Keratinocyte (primary cell): ENCODE results near the gene ADAMTS17. TPM values are rescaled to one million over a fixed set of nuclear protein-coding genes. Genes with fewer than 3 reads are reported as not detected.

Experiments
- DNase-seq: peaks from one replicate; pipeline ENCODE4 v3.0.0-alpha.2; 2011; ENCODE audit warnings: low read depth, missing footprints, low spot score
- FAIRE-seq: peaks from 2 replicates; lab custom pipeline; 2011; peaks lifted over from hg19 to GRCh38; lab: Jason Lieb, UNC
- H2AFZ ChIP-seq: 2 replicates; pipeline ENCODE4 v1.6.0; 2012; ENCODE audit warnings: low read length, control low read depth, inconsistent platforms; ENCODE audit not compliant: control insufficient read depth
- H3K27ac ChIP-seq: 2 replicates; pipeline ENCODE4 v1.5.1; 2011; ENCODE audit warnings: low read length; ENCODE audit not compliant: control insufficient read depth, insufficient read depth
- H3K27me3 ChIP-seq: 3 replicates; pipeline ENCODE4 v1.6.0; 2011; ENCODE audit warnings: low read length; ENCODE audit not compliant: control insufficient read depth, insufficient read depth; ENCODE audit errors: extremely low read depth
- H3K36me3 ChIP-seq, 2 experiments: 2 replicates in 1 of 2; 3 replicates in 1 of 2; pipeline ENCODE4 v1.5.1; 2011; ENCODE audit warnings: low read length in 2 of 2, mild to moderate bottlenecking in 1 of 2; ENCODE audit not compliant: control insufficient read depth in 2 of 2, insufficient read depth in 2 of 2; ENCODE audit errors: extremely low read depth in 1 of 2
- H3K4me1 ChIP-seq: 3 replicates; pipeline ENCODE4 v1.5.1; 2011; ENCODE audit warnings: low read length; ENCODE audit not compliant: control insufficient read depth, insufficient read depth; ENCODE audit errors: extremely low read depth
- H3K4me2 ChIP-seq: 3 replicates; pipeline ENCODE4 v1.6.0; 2011; ENCODE audit warnings: low read depth, low read length; ENCODE audit not compliant: control insufficient read depth, insufficient read depth; ENCODE audit errors: extremely low read depth
- H3K4me3 ChIP-seq, 3 experiments: fragments of 200-600 bp in 1 of 3; sonication (generic) in 1 of 3; 2 replicates in 2 of 3; 3 replicates in 1 of 3; pipeline ENCODE4 v1.5.1; 2011 to 2016; ENCODE audit warnings: low read length in 3 of 3, mild to moderate bottlenecking in 3 of 3, control low read depth in 2 of 3, inconsistent platforms in 1 of 3, low read depth in 1 of 3, mixed read lengths in 1 of 3, mixed run types in 1 of 3, moderate library complexity in 1 of 3; ENCODE audit not compliant: control insufficient read depth in 2 of 3, insufficient read depth in 2 of 3; ENCODE audit errors: extremely low read depth in 1 of 3
- H3K79me2 ChIP-seq: 2 replicates; pipeline ENCODE4 v1.6.0; 2012; ENCODE audit warnings: low read length; ENCODE audit not compliant: control insufficient read depth, insufficient read depth
- H3K9ac ChIP-seq: 3 replicates; pipeline ENCODE4 v1.6.0; 2011; ENCODE audit warnings: low read length; ENCODE audit not compliant: control insufficient read depth, insufficient read depth; ENCODE audit errors: extremely low read depth
- H3K9me1 ChIP-seq: 3 replicates; pipeline ENCODE4 v1.6.0; 2011; ENCODE audit warnings: low read length; ENCODE audit not compliant: control insufficient read depth, insufficient read depth; ENCODE audit errors: extremely low read depth
- H3K9me3 ChIP-seq: 2 replicates; pipeline ENCODE4 v1.5.1; 2012; ENCODE audit warnings: low read depth, low read length; ENCODE audit not compliant: control insufficient read depth
- H4K20me1 ChIP-seq: 3 replicates; pipeline ENCODE4 v1.6.0; 2011; ENCODE audit warnings: low read length; ENCODE audit not compliant: control insufficient read depth, insufficient read depth; ENCODE audit errors: extremely low read depth
- CTCF ChIP-seq, 3 experiments: IDR thresholded peaks in 1 of 3; conservative IDR thresholded peaks in 1 of 3; optimal IDR thresholded peaks in 1 of 3; 2 replicates in 2 of 3; 3 replicates in 1 of 3; pipeline versions ENCODE3 to v1.5.1; 2011; ENCODE audit warnings: low read length in 3 of 3, mild to moderate bottlenecking in 3 of 3, moderate library complexity in 2 of 3, control low read depth in 1 of 3, inconsistent platforms in 1 of 3; ENCODE audit not compliant: insufficient read depth in 2 of 3; ENCODE audit errors: extremely low read depth in 1 of 3
- EZH2 ChIP-seq: IDR thresholded peaks from one replicate; pipeline ENCODE4 v1.6.1; 2012; ENCODE audit warnings: inconsistent platforms, mild to moderate bottlenecking, low read length, moderate library complexity
- dilution Hi-C: fragments of 300-500 bp; cut with MboI; formaldehyde crosslinking; loops from one replicate; pipeline ENCODE4 v1.7.0; 2020; ENCODE audit warnings: low sequenced_read_pairs; ENCODE audit not compliant: extremely low pct_ligation_motif_present
- polyA plus RNA-seq, 5 experiments: library from polyadenylated mRNA; depleted of rRNA in 3 of 5; stranded (reverse) in 3 of 5; stranded (forward) in 1 of 5; unstranded in 1 of 5; fragments of >200 nt; gene quantifications; 1 replicate in 1 of 5; 2 replicates in 3 of 5; 3 replicates in 1 of 5; pipeline versions ENCODE4 v1.2.1 to v1.2.3, GENCODE V29; 2011 to 2012; ENCODE audit warnings: missing spikeins in 2 of 5, low read depth in 1 of 5, low replicate concordance in 1 of 5

The ADAMTS17 gene
- polyA plus RNA-seq, 1 donor (not counting 4 experiments of a cell fraction or from before 2014, with no cell fraction given), result 0.18 TPM

GRCh38 chr15:99997112-99997651 lies 344.6 kb downstream of the ADAMTS17 start:
- Histone ChIP-seq H3K27me3 (peaks cover 9% of the 10 kb centered on the region), H3K4me2 (no peak overlapping the region), H3K4me1 (peaks cover 13% of the 10 kb centered on the region), H3K36me3 (no peaks in the 10 kb centered on the region), H3K27ac (no peak overlapping the region), H3K9me1 (no peaks in the 10 kb centered on the region), H2AFZ (no peak overlapping the region), H3K9ac (no peak overlapping the region), H3K4me3 (no peak overlapping the region), H3K79me2 (no peaks in the 10 kb centered on the region), H3K9me3 (no peaks in the 10 kb centered on the region), H4K20me1 (no peaks in the 10 kb centered on the region)
- dilution Hi-C loops, result no loop called here
- FAIRE-seq (no peak), DNase-seq (no peak)
- no peak for TF ChIP-seq CTCF (optimal IDR thresholded peaks at IDR 0.05 in 1 of 3, IDR thresholded peaks at IDR 0.05 in 1 of 3, conservative IDR thresholded peaks at IDR 0.05 in 1 of 3; ENCODE audit: extremely low read depth in 1 of 3, insufficient read depth in 2 of 3, low read length in 3 of 3)
- no peak for TF ChIP-seq EZH2

GRCh38 chr15:99996660-99997059 lies 345.1 kb downstream of the ADAMTS17 start:
- Histone ChIP-seq H3K27me3 (peaks cover 9% of the 10 kb centered on the region), H4K20me1 (no peaks in the 10 kb centered on the region), H3K4me1 (peaks cover 13% of the 10 kb centered on the region), H3K36me3 (no peaks in the 10 kb centered on the region), H3K4me2 (no peak overlapping the region), H3K27ac (no peak overlapping the region), H3K9me1 (no peaks in the 10 kb centered on the region), H3K9ac (no peak overlapping the region), H3K9me3 (no peaks in the 10 kb centered on the region), H3K79me2 (no peaks in the 10 kb centered on the region), H2AFZ (no peak overlapping the region), H3K4me3 (no peak overlapping the region)
- no peak for FAIRE-seq
- DNase-seq, result no peak
- no peak for TF ChIP-seq EZH2
- TF ChIP-seq CTCF (optimal IDR thresholded peaks at IDR 0.05 in 1 of 3, IDR thresholded peaks at IDR 0.05 in 1 of 3, conservative IDR thresholded peaks at IDR 0.05 in 1 of 3; ENCODE audit: extremely low read depth in 1 of 3, insufficient read depth in 2 of 3, low read length in 3 of 3), result no peak
- dilution Hi-C loops, result no loop called here
